MCF 10A (cell line): Measurements from ENCODE around the gene SAG. TPM values are rescaled to one million over a fixed set of nuclear protein-coding genes. Genes with fewer than 3 reads are reported as not detected.

Source experiments
- BruUV-seq: library from RNA; stranded (reverse); fragments of 400-500 nt; replicated peaks from 2 replicates; lab custom pipeline; 2021; lab: Mats Ljungman, UMichigan
- CTCF ChIA-PET: fragments of 300-600 bp; sonication (Branson Sonifier 250); formaldehyde crosslinking; extraction: SDS; loops from one replicate; lab custom pipeline; 2021; ENCODE audit warnings: antibody characterized with exemption, inconsistent platforms; lab: Yijun Ruan, JAX
- POLR2A ChIA-PET: fragments of 300-600, 350-650 bp; sonication (Branson Sonifier 250); formaldehyde crosslinking; extraction: SDS; loops from one replicate; lab custom pipeline; 2020; ENCODE audit warnings: antibody characterized with exemption, inconsistent platforms; lab: Yijun Ruan, JAX
- DNase-seq: peaks from one replicate; pipeline ENCODE4 v3.0.0-alpha.2; 2018; ENCODE audit not compliant: unreplicated experiment
- H3K27ac Mint-ChIP-seq: one replicate; pipeline ENCODE4 v1.8.0; 2022; ENCODE audit warnings: mild to moderate bottlenecking, low read depth, mixed read lengths; ENCODE audit not compliant: unreplicated experiment
- H3K27me3 Mint-ChIP-seq: one replicate; pipeline ENCODE4 v1.8.0; 2022; ENCODE audit warnings: mixed read lengths; ENCODE audit not compliant: insufficient read depth, unreplicated experiment
- H3K36me3 Mint-ChIP-seq: one replicate; pipeline ENCODE4 v1.8.0; 2022; ENCODE audit warnings: mild to moderate bottlenecking, moderate library complexity, mixed read lengths; ENCODE audit not compliant: insufficient read depth, unreplicated experiment
- H3K4me1 Mint-ChIP-seq: one replicate; pipeline ENCODE4 v1.8.0; 2022; ENCODE audit warnings: mixed read lengths; ENCODE audit not compliant: insufficient read depth, unreplicated experiment
- H3K4me3 Mint-ChIP-seq: one replicate; pipeline ENCODE4 v1.8.0; 2022; ENCODE audit warnings: mild to moderate bottlenecking, moderate library complexity, mixed read lengths; ENCODE audit not compliant: unreplicated experiment
- H3K9me3 Mint-ChIP-seq: one replicate; pipeline ENCODE4 v1.8.0; 2022; ENCODE audit warnings: mixed read lengths; ENCODE audit not compliant: unreplicated experiment
- intact Hi-C: fragments of 100-400 bp; cut with micrococcal nuclease; formaldehyde crosslinking; loops from 2 replicates; pipeline ENCODE4 v1.14.1; 2022
- total RNA-seq: library from RNA; stranded (reverse); gene quantifications from 2 replicates; pipeline ENCODE4 v1.2.3, GENCODE V29; 2022
- TF ChIP-seq, protein P1 (sequence below): fragments of 200-600 bp; IDR thresholded peaks from one replicate; pipeline ENCODE4 v1.8.0; 2022; ENCODE audit warnings: antibody characterized with exemption, mild to moderate bottlenecking; ENCODE audit not compliant: unreplicated experiment

The SAG gene
- total RNA-seq, 1 experiment from 2014 or later = not detected

DNA sequence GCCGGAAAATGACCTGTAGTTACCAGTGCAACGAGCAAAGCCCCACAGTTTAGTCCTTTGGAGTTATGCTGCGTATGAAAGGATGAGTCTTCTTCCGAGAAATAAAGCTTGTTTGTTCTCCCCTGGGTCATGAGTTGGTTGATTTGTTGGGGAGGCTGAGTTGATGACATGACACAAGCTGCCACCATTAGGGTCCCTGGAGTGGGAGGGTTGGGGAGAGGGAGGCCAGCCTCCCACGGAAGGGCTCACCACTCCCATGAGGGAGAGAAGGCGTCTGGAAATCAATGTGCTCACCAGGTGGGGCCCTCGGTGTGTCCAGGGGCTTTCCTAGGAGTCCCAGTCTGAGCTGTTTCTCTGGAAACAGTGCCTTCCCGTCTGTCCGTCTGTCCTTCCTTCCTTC lies 39.3 kb downstream of the SAG start:
- H3K27me3 Mint-ChIP-seq = no peaks in the 10 kb centered on the region
- BruUV-seq = no TSS peak
- TF ChIP-seq, protein P1, sequence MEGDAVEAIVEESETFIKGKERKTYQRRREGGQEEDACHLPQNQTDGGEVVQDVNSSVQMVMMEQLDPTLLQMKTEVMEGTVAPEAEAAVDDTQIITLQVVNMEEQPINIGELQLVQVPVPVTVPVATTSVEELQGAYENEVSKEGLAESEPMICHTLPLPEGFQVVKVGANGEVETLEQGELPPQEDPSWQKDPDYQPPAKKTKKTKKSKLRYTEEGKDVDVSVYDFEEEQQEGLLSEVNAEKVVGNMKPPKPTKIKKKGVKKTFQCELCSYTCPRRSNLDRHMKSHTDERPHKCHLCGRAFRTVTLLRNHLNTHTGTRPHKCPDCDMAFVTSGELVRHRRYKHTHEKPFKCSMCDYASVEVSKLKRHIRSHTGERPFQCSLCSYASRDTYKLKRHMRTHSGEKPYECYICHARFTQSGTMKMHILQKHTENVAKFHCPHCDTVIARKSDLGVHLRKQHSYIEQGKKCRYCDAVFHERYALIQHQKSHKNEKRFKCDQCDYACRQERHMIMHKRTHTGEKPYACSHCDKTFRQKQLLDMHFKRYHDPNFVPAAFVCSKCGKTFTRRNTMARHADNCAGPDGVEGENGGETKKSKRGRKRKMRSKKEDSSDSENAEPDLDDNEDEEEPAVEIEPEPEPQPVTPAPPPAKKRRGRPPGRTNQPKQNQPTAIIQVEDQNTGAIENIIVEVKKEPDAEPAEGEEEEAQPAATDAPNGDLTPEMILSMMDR = no peak
- H3K4me3 Mint-ChIP-seq = no peak overlapping the region
- ChIA-PET POLR2A (interaction anchor here (1.1 kb wide), 1 partner anchor 16 kb away, joined by 3 read pairs; no protein-coding TSS in a partner anchor), CTCF (interaction anchor here (0.6 kb wide), 3 partner anchors 32 to 194 kb away, joined by 3 to 5 read pairs (median 4); partner anchors contain the start of gene ATG16L1)
- peaks cover 25% of the 10 kb centered on the region for H3K4me1 Mint-ChIP-seq
- H3K9me3 Mint-ChIP-seq = no peaks in the 10 kb centered on the region
- no peak overlapping the region for H3K27ac Mint-ChIP-seq
- no peak for DNase-seq
- H3K36me3 Mint-ChIP-seq = no peaks in the 10 kb centered on the region
- intact Hi-C loops = no loop called here

GRCh38 chr2:233349005-233349998 lies 41.7 kb downstream of the SAG start:
- CTCF ChIA-PET = interaction anchor here (0.5 to 1.2 kb wide), 4 partner anchors 10 to 155 kb away, joined by 3 to 5 read pairs (median 3); no protein-coding TSS in a partner anchor

GRCh38 chr2:233350708-233351107 lies 43.1 kb downstream of the SAG start:
- Mint-ChIP-seq H3K27me3 (no peaks in the 10 kb centered on the region), H3K4me1 (peaks cover 46% of the 10 kb centered on the region), H3K36me3 (peaks cover 6% of the 10 kb centered on the region), H3K9me3 (no peaks in the 10 kb centered on the region), H3K4me3 (peak overlapping the region; percentile 8), H3K27ac (peak overlapping the region; percentile 50)
- CTCF ChIA-PET = interaction anchor here (0.5 to 1.3 kb wide), 5 partner anchors 9 to 53 kb away, joined by 3 to 7 read pairs (median 5); no protein-coding TSS in a partner anchor
- TF ChIP-seq, protein P1 = no peak
- POLR2A ChIA-PET = interaction anchor here (0.6 to 1.0 kb wide), 5 partner anchors 13 to 654 kb away, joined by 3 to 4 read pairs (median 3); partner anchors contain the start of gene GIGYF2
- no TSS peak for BruUV-seq
- intact Hi-C loops = loop anchor here (5.0 kb wide), 1 partner anchor 58 kb away; no protein-coding TSS in a partner anchor
- peak; percentile 97 for DNase-seq

More at GRCh38 chr2:233349005-233349998, 41.7 kb downstream of the SAG start:
- TF ChIP-seq, protein P1 = no peak
- intact Hi-C loops = no loop called here
- peaks cover 39% of the 10 kb centered on the region for H3K4me1 Mint-ChIP-seq
- no peak overlapping the region for H3K27ac Mint-ChIP-seq
- no TSS peak for BruUV-seq
- H3K36me3 Mint-ChIP-seq = no peaks in the 10 kb centered on the region
- no peak for DNase-seq
- H3K27me3 Mint-ChIP-seq = no peaks in the 10 kb centered on the region
- no peaks in the 10 kb centered on the region for H3K9me3 Mint-ChIP-seq
- H3K4me3 Mint-ChIP-seq = no peak overlapping the region
- POLR2A ChIA-PET = interaction anchor here (0.9 kb wide), 1 partner anchor 48 kb away, joined by 3 read pairs; no protein-coding TSS in a partner anchor

GRCh38 chr2:233351423-233351822 lies 43.8 kb downstream of the SAG start:
- Mint-ChIP-seq H3K27me3 (no peaks in the 10 kb centered on the region), H3K27ac (peak overlapping the region; percentile 50), H3K36me3 (peaks cover 6% of the 10 kb centered on the region), H3K4me3 (peak overlapping the region; percentile 8), H3K9me3 (no peaks in the 10 kb centered on the region), H3K4me1 (peaks cover 53% of the 10 kb centered on the region)
- POLR2A ChIA-PET = interaction anchor here (0.6 to 1.2 kb wide), 6 partner anchors 14 to 654 kb away, joined by 3 to 4 read pairs (median 3); partner anchors contain the start of gene GIGYF2
- CTCF ChIA-PET = interaction anchor here (0.5 to 1.4 kb wide), 6 partner anchors 9 to 1707 kb away, joined by 3 to 7 read pairs (median 4); no protein-coding TSS in a partner anchor
- TF ChIP-seq, protein P1 = no peak
- peak; percentile 60 for DNase-seq
- intact Hi-C loops = loop anchor here (5.0 kb wide), 1 partner anchor 59 kb away; no protein-coding TSS in a partner anchor
- no TSS peak for BruUV-seq
